ENCODE measurements around the gene VPS13D.

VPS13D gene

GRCh38 chr1:12556368-12556930 is 326.6 kb downstream of the VPS13D start:
- Histone ChIP-seq H3K9me3 (ENCODE audit: control insufficient read depth, low read length) (no peaks in the 10 kb centered on the region), H3K27ac (ENCODE audit: insufficient read depth, low read length, poor library complexity, severe bottlenecking) (no peak overlapping the region), H3K4me1 (ENCODE audit: control insufficient read depth, insufficient read depth, low read length, poor library complexity, severe bottlenecking) (no peaks in the 10 kb centered on the region), H3K4me3 (ENCODE audit: insufficient read depth, low read depth, low read length, poor library complexity, severe bottlenecking) (no peak overlapping the region), H3K27me3 (replicated peaks; ENCODE audit: control insufficient read depth, insufficient read depth, low read length, poor library complexity, severe bottlenecking) (no peaks in the 10 kb centered on the region), H3K36me3 (ENCODE audit: control insufficient read depth, insufficient read depth, low read length) (no peaks in the 10 kb centered on the region)
- DNase-seq, result no peak

- Histone ChIP-seq H3K36me3 (ENCODE audit: control insufficient read depth, insufficient read depth, low read length) (no peaks in the 10 kb centered on the region), H3K27ac (ENCODE audit: insufficient read depth, low read length, poor library complexity, severe bottlenecking) (no peak overlapping the region), H3K4me1 (ENCODE audit: control insufficient read depth, insufficient read depth, low read length, poor library complexity, severe bottlenecking) (no peaks in the 10 kb centered on the region), H3K27me3 (replicated peaks; ENCODE audit: control insufficient read depth, insufficient read depth, low read length, poor library complexity, severe bottlenecking) (no peaks in the 10 kb centered on the region), H3K4me3 (ENCODE audit: insufficient read depth, low read depth, low read length, poor library complexity, severe bottlenecking) (no peak overlapping the region), H3K9me3 (ENCODE audit: control insufficient read depth, low read length) (no peaks in the 10 kb centered on the region)
- DNase-seq, result no peak
Observed at GRCh38 chr1:12556957-12557935, 327.4 kb downstream of the VPS13D start.

GRCh38 chr1:12561121-12561520 is 331.3 kb downstream of the VPS13D start:
- no peak for DNase-seq
- Histone ChIP-seq H3K4me3 (ENCODE audit: insufficient read depth, low read depth, low read length, poor library complexity, severe bottlenecking) (no peak overlapping the region), H3K27ac (ENCODE audit: insufficient read depth, low read length, poor library complexity, severe bottlenecking) (no peak overlapping the region), H3K9me3 (ENCODE audit: control insufficient read depth, low read length) (peaks cover 13% of the 10 kb centered on the region), H3K27me3 (replicated peaks; ENCODE audit: control insufficient read depth, insufficient read depth, low read length, poor library complexity, severe bottlenecking) (no peaks in the 10 kb centered on the region), H3K36me3 (ENCODE audit: control insufficient read depth, insufficient read depth, low read length) (no peaks in the 10 kb centered on the region), H3K4me1 (ENCODE audit: control insufficient read depth, insufficient read depth, low read length, poor library complexity, severe bottlenecking) (no peaks in the 10 kb centered on the region)

Data from effector memory CD4-positive, alpha-beta T cell (primary cell).